Measurements from ENCODE around the gene TNK1. TPM values are rescaled to one million over a fixed set of nuclear protein-coding genes. Genes with fewer than 3 reads are reported as not detected.

The TNK1 gene
- total and polyA plus RNA-seq, 9 of the 15 experiments (the other 6 are each of a cell fraction or from before 2014, with no cell fraction given): 0.28 to 5.2 (median 2.1) TPM

DNA sequence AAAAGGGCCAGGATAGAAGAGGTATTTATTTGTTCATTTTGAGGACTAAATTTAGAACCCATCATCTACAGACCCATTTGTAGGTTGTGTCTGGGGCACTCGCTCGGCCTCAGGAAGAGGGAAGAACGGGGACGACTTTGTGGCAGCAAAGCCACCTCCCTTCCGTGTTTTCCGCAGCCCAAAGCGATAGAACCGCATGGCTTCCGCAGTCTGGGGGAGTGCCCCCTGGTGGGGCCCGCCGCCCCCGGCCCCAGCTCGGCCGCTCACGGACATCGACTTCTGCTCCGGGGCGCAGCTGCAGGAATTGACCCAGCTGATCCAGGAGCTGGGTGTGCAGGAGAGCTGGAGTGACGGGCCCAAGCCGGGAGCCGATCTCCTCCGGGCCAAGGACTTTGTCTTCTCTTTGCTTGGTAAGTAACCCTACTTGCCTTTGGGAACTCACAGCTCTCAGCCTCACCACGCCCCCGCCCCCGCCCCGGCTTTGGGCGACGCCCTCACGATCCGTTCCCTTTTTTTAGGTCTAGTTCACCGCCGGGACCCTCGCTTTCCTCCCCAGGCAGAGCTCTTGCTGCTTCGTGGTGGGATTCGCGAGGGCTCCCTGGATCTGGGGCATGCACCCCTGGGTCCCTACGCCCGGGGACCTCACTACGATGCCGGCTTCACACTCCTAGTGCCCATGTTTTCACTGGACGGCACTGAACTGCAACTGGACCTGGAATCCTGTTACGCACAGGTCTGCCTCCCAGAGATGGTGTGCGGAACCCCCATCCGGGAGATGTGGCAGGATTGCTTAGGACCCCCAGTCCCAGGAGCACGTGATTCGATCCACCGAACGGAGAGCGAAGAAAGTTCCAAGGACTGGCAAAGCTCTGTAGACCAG, 55.0 kb downstream of the TNK1 start (continued):
- peak; percentile 41 for TF ChIP-seq VEZF1 (CRISPR knock-in tag; IDR thresholded peaks at IDR 0.05)
- no peak for TF ChIP-seq PTRF (tag; IDR thresholded peaks at IDR 0.05)
- TF ChIP-seq THRB (CRISPR knock-in tag; conservative IDR thresholded peaks at IDR 0.05): no peak
- no peak for TF ChIP-seq HOXB6 (CRISPR knock-in tag; IDR thresholded peaks at IDR 0.05; ENCODE audit: borderline replicate concordance)
- no peak for TF ChIP-seq PTTG1 (tag; IDR thresholded peaks at IDR 0.05; ENCODE audit: low read depth)
- TF ChIP-seq ZNF395 (CRISPR knock-in tag; IDR thresholded peaks at IDR 0.05): 0 out of 2 replicates have a peak, but pooled peaks have one; percentile 43
- no peak for TF ChIP-seq ZNF212 (CRISPR knock-in tag; IDR thresholded peaks at IDR 0.05)
- TF ChIP-seq E4F1 (CRISPR knock-in tag; IDR thresholded peaks at IDR 0.05; ENCODE audit: borderline replicate concordance): no peak
- TF ChIP-seq ZBTB11 (CRISPR knock-in tag; IDR thresholded peaks at IDR 0.05): no peak
- no peak for TF ChIP-seq ZNF696 (CRISPR knock-in tag; conservative IDR thresholded peaks at IDR 0.05)
- no peak for TF ChIP-seq ZNF57 (CRISPR knock-in tag; IDR thresholded peaks at IDR 0.05)
- no peak for TF ChIP-seq ZNF23 (CRISPR knock-in tag; IDR thresholded peaks at IDR 0.05)
- TF ChIP-seq CBX2 (IDR thresholded peaks at IDR 0.05; ENCODE audit: insufficient read depth, low read length, poor library complexity, severe bottlenecking): no peak
- TF ChIP-seq ZNF586 (CRISPR knock-in tag; conservative IDR thresholded peaks at IDR 0.05): no peak
